Smooth muscle cell (in vitro differentiated cells): ENCODE data around the gene IPO9. TPM values are rescaled to one million over a fixed set of nuclear protein-coding genes. Genes with fewer than 3 reads are reported as not detected.
A peak's percentile ranks its signal among the peaks of the same experiment; 100 is the strongest.

Experiments
- DNase-seq: peaks from one replicate; lab custom pipeline; 2025; ENCODE audit not compliant: unreplicated experiment; lab: John Stamatoyannopoulos, UW
- H2AFZ ChIP-seq: fragments of 200-600 bp; sonication (generic); 2 replicates; pipeline ENCODE4 v1.6.0; 2016; ENCODE audit warnings: antibody characterized with exemption, low read depth, mild to moderate bottlenecking
- H3F3A ChIP-seq: fragments of 200-600 bp; sonication (generic); 2 replicates; pipeline ENCODE4 v1.6.0; 2017; ENCODE audit warnings: antibody characterized with exemption, low read depth
- H3K27ac ChIP-seq: fragments of 200-600 bp; sonication (generic); 2 replicates; pipeline ENCODE4 v1.5.1; 2016; ENCODE audit warnings: low read depth, mild to moderate bottlenecking
- H3K27me3 ChIP-seq: fragments of 200-600 bp; sonication (generic); 2 replicates; pipeline ENCODE4 v1.6.1; 2016; ENCODE audit warnings: low read depth, mild to moderate bottlenecking
- H3K36me3 ChIP-seq: fragments of 200-600 bp; sonication (generic); 2 replicates; pipeline ENCODE4 v1.5.1; 2016; ENCODE audit warnings: low read depth
- H3K4me1 ChIP-seq: fragments of 200-600 bp; sonication (generic); 2 replicates; pipeline ENCODE4 v1.5.1; 2016; ENCODE audit warnings: low read depth
- H3K4me2 ChIP-seq: fragments of 200-600 bp; sonication (generic); 2 replicates; pipeline ENCODE4 v1.6.0; 2016; ENCODE audit warnings: mild to moderate bottlenecking
- H3K4me3 ChIP-seq: fragments of 200-600 bp; sonication (generic); 2 replicates; pipeline ENCODE4 v1.5.1; 2016; ENCODE audit warnings: mild to moderate bottlenecking
- H3K79me2 ChIP-seq: fragments of 200-600 bp; sonication (generic); 2 replicates; pipeline ENCODE4 v1.6.0; 2016; ENCODE audit warnings: low read depth, mild to moderate bottlenecking
- H3K9ac ChIP-seq: fragments of 200-600 bp; sonication (generic); 2 replicates; pipeline ENCODE4 v1.6.0; 2016; ENCODE audit warnings: low read depth
- H3K9me3 ChIP-seq: fragments of 200-600 bp; sonication (generic); replicated peaks from 2 replicates; pipeline ENCODE4 v1.5.1; 2016; ENCODE audit warnings: low read depth
- H4K20me1 ChIP-seq: fragments of 200-600 bp; sonication (generic); 2 replicates; pipeline ENCODE4 v1.6.0; 2016; ENCODE audit warnings: low read depth
- WGBS: methylation state at CpG from one replicate; pipeline ENCODE4 v1.1.7; 2016; ENCODE audit warnings: low lambda C conversion rate; 5-methylcytosine and 5-hydroxymethylcytosine counted together
- polyA plus RNA-seq: library from polyadenylated mRNA; unstranded; fragments of >200 nt; fragmentation: Nextera tagmentation; extraction: Ambion mirVana; gene quantifications from 2 replicates; pipeline ENCODE4 v1.2.1, GENCODE V29; 2016
- total RNA-seq: library from RNA; depleted of rRNA; stranded (reverse); fragments of >200 nt; gene quantifications from 2 replicates; pipeline ENCODE4 v1.2.3, GENCODE V29; 2014
- TF ChIP-seq, protein P1 (sequence below): fragments of 200-600 bp; sonication (generic); IDR thresholded peaks from 2 replicates; pipeline ENCODE4 v1.5.1; 2017; ENCODE audit warnings: borderline replicate concordance, mild to moderate bottlenecking, antibody characterized with exemption; ENCODE audit not compliant: insufficient read depth, poor library complexity, severe bottlenecking

Gene IPO9
- total and polyA plus RNA-seq, 2 experiments from 2014 or later, result 24.9 to 43.6 TPM

DNA sequence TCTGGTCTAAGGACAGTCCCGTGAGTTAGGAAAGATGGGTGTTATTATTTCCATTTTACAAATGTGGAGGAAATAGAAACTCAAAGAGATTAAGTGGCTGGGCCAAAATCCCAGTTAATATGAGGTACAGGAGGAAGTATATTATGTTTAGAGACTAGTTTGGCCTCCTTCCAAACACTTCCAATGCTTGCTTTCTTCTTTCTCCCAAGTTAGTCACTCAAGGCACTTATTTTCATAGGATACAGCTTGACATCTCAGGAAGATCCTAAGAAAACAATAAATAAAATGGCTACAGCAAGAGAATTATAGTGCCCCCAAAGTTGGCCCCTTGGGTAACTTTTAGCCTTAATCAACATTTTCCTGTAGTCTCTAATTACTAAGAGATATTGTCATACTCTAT, 47.5 kb upstream of the IPO9 start:
- H3F3A ChIP-seq, result peaks cover 3% of the 10 kb centered on the region
- no peak overlapping the region for H3K4me2 ChIP-seq
- 64% methylated on average over 1 of the region's 1 CpG for WGBS
- peaks cover 17% of the 10 kb centered on the region for H3K36me3 ChIP-seq
- no peaks in the 10 kb centered on the region for H3K27me3 ChIP-seq
- no peak overlapping the region for H3K4me3 ChIP-seq
- peak overlapping the region; percentile 39 for H3K27ac ChIP-seq
- H3K79me2 ChIP-seq, result peaks cover 11% of the 10 kb centered on the region
- H2AFZ ChIP-seq, result no peak overlapping the region
- H3K9ac ChIP-seq, result no peak overlapping the region
- peaks cover 24% of the 10 kb centered on the region for H3K4me1 ChIP-seq
- TF ChIP-seq, protein P1, sequence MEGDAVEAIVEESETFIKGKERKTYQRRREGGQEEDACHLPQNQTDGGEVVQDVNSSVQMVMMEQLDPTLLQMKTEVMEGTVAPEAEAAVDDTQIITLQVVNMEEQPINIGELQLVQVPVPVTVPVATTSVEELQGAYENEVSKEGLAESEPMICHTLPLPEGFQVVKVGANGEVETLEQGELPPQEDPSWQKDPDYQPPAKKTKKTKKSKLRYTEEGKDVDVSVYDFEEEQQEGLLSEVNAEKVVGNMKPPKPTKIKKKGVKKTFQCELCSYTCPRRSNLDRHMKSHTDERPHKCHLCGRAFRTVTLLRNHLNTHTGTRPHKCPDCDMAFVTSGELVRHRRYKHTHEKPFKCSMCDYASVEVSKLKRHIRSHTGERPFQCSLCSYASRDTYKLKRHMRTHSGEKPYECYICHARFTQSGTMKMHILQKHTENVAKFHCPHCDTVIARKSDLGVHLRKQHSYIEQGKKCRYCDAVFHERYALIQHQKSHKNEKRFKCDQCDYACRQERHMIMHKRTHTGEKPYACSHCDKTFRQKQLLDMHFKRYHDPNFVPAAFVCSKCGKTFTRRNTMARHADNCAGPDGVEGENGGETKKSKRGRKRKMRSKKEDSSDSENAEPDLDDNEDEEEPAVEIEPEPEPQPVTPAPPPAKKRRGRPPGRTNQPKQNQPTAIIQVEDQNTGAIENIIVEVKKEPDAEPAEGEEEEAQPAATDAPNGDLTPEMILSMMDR, result no peak
- peaks cover 20% of the 10 kb centered on the region for H4K20me1 ChIP-seq
- H3K9me3 ChIP-seq, result no peaks in the 10 kb centered on the region
- no peak for DNase-seq

DNA sequence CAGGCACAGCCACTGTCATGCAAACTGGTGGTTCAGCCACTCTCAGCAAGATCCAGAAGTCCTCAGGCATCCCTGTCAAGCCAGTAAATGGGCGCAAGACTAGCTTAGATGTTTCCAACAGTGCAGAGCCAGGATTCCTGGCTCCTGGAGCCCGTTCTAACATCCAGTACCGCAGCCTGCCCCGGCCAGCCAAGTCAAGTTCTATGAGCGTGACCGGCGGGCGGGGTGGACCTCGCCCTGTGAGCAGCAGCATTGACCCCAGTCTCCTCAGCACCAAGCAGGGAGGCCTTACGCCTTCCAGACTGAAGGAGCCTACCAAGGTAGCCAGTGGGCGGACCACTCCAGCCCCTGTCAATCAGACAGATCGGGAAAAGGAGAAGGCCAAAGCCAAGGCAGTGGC, 46.6 kb upstream of the IPO9 start:
- WGBS, result 97% methylated on average over 12 of the region's 12 CpGs
- Histone ChIP-seq H3K27ac (no peak overlapping the region), H3K9me3 (no peaks in the 10 kb centered on the region), H3F3A (peaks cover 3% of the 10 kb centered on the region), H3K4me3 (no peak overlapping the region), H3K27me3 (no peaks in the 10 kb centered on the region), H3K4me1 (peaks cover 17% of the 10 kb centered on the region), H4K20me1 (peaks cover 20% of the 10 kb centered on the region), H3K9ac (no peak overlapping the region), H3K36me3 (peaks cover 20% of the 10 kb centered on the region), H2AFZ (no peak overlapping the region), H3K79me2 (peaks cover 3% of the 10 kb centered on the region), H3K4me2 (no peak overlapping the region)
- TF ChIP-seq, protein P1, result no peak
- DNase-seq, result no peak

DNA sequence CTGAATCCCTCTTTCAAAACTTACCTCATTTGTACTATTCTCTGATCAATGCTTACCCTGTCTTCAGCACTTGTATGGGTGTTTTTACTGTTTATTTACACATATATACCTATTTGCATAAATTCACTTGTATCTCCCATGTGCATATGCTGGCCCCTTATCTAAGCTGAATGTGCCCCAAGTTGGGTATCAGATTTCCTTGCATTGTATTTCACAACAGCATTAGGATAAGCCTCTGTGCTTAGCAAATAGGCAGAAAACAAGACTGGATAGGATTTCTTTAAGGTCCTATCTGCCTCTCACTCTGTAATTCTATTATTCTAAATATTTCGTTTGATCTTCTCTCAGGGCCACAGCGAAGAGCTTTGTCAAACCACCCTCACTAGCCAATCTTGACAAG, 45.9 kb upstream of the IPO9 start:
- Histone ChIP-seq H3K79me2 (no peaks in the 10 kb centered on the region), H3K4me2 (no peak overlapping the region), H3F3A (peaks cover 3% of the 10 kb centered on the region), H4K20me1 (peaks cover 15% of the 10 kb centered on the region), H3K4me3 (no peak overlapping the region), H3K27ac (no peak overlapping the region), H3K36me3 (peaks cover 20% of the 10 kb centered on the region), H2AFZ (no peak overlapping the region), H3K9ac (no peak overlapping the region), H3K27me3 (no peaks in the 10 kb centered on the region), H3K9me3 (no peaks in the 10 kb centered on the region), H3K4me1 (peaks cover 13% of the 10 kb centered on the region)
- TF ChIP-seq, protein P1, result no peak
- no peak for DNase-seq
- whole genome bisulfite sequencing, result 94% methylated on average over 2 of the region's 2 CpGs

DNA sequence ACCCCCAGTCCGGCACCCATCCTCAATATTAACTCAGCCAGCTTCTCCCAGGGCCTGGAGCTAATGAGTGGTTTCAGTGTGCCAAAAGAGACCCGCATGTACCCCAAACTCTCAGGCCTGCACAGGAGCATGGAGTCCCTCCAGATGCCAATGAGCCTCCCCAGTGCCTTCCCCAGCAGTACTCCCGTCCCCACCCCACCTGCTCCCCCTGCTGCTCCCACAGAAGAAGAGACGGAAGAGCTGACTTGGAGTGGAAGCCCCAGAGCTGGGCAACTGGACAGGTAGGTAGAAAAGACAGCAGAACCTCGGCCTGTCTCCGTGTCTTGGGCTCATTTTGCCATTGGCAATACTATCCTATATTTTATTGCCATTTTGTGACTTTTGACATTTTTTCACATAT, 45.4 kb upstream of the IPO9 start:
- H2AFZ ChIP-seq, result no peak overlapping the region
- peaks cover 3% of the 10 kb centered on the region for H3F3A ChIP-seq
- 95% methylated on average over 6 of the region's 6 CpGs for WGBS
- H3K27ac ChIP-seq, result no peak overlapping the region
- H3K9ac ChIP-seq, result no peak overlapping the region
- H3K9me3 ChIP-seq, result no peaks in the 10 kb centered on the region
- H3K79me2 ChIP-seq, result no peaks in the 10 kb centered on the region
- peaks cover 9% of the 10 kb centered on the region for H4K20me1 ChIP-seq
- no peak for DNase-seq
- H3K4me2 ChIP-seq, result no peak overlapping the region
- no peaks in the 10 kb centered on the region for H3K27me3 ChIP-seq
- H3K4me3 ChIP-seq, result no peak overlapping the region
- H3K4me1 ChIP-seq, result peaks cover 8% of the 10 kb centered on the region
- TF ChIP-seq, protein P1, result no peak
- peaks cover 20% of the 10 kb centered on the region for H3K36me3 ChIP-seq
